HCT116 (cell line): ENCODE data around the gene AP1AR. TPM values are rescaled to one million over a fixed set of nuclear protein-coding genes. Genes with fewer than 3 reads are reported as not detected.

ENCODE experiments used
- ATAC-seq: fragments of 200-7000 bp; cut with Tn5 transposase; 2 replicates; pipeline ENCODE4 v1.9.1; 2020; ENCODE audit warnings: mild to moderate bottlenecking, moderate library complexity
- BruUV-seq: library from RNA; stranded (reverse); fragments of 400-500 nt; replicated peaks from 2 replicates; lab custom pipeline; 2021; lab: Mats Ljungman, UMichigan
- CTCF ChIA-PET: fragments of 300-600 bp; sonication (Branson Sonifier 250); formaldehyde crosslinking; loops from one replicate; lab custom pipeline; 2021; ENCODE audit warnings: antibody characterized with exemption; lab: Charles Lee
- POLR2A ChIA-PET: fragments of 300-600, 350-600 bp; sonication (Branson Sonifier 250); formaldehyde crosslinking; loops from one replicate; lab custom pipeline; 2021; ENCODE audit warnings: antibody characterized with exemption; lab: Charles Lee
- RAD21 ChIA-PET, 2 experiments: fragments of 300-600 bp; sonication (Branson Sonifier 250); formaldehyde crosslinking; loops; one replicate each; lab custom pipeline; 2023; ENCODE audit warnings: low total read pairs in 2 of 2; ENCODE audit not compliant: uncharacterized antibody in 2 of 2, unreplicated experiment in 2 of 2, low non-redundant PET in 1 of 2; lab: Charles Lee
- DNase-seq: peaks from one replicate; pipeline ENCODE4 v3.0.0-alpha.2; 2010; ENCODE audit warnings: low read depth, low spot score
- H2AFZ ChIP-seq: fragments of 200-600 bp; shearing (Covaris generic), sonication (generic); 2 replicates; pipeline ENCODE4 v1.6.1; 2017; ENCODE audit warnings: low read depth, mixed run types, mixed read lengths, antibody characterized with exemption, low read length; ENCODE audit not compliant: poor library complexity, severe bottlenecking
- H3K27ac ChIP-seq: 2 replicates; pipeline ENCODE4 v1.5.1; 2012; ENCODE audit warnings: low read depth, low read length
- H3K27me3 ChIP-seq: fragments of 200-600 bp; sonication (generic); 2 replicates; pipeline ENCODE4 v1.6.1; 2016; ENCODE audit warnings: mixed run types, low read length, mixed read lengths; ENCODE audit not compliant: insufficient read depth
- H3K36me3 ChIP-seq, 2 experiments: fragments of 200-500 bp in 1 of 2; fragments of 200-600 bp in 1 of 2; sonication (Bioruptor generic) in 1 of 2; sonication (generic) in 1 of 2; 2 replicates each; pipeline versions ENCODE4 v1.5.1 to v1.6.1; 2014 to 2016; ENCODE audit warnings: low read length in 2 of 2, inconsistent platforms in 1 of 2, mixed read lengths in 1 of 2, mixed run types in 1 of 2; ENCODE audit not compliant: insufficient read depth in 2 of 2, control insufficient read depth in 1 of 2
- H3K4me1 ChIP-seq, 2 experiments: fragments of 200-600 bp in 1 of 2; sonication (generic) in 1 of 2; 2 replicates each; pipeline versions ENCODE4 v1.5.1 to v1.6.1; 2012 to 2017; ENCODE audit warnings: low read length in 2 of 2, inconsistent platforms in 1 of 2, mild to moderate bottlenecking in 1 of 2, mixed read lengths in 1 of 2, mixed run types in 1 of 2, moderate library complexity in 1 of 2; ENCODE audit not compliant: insufficient read depth in 2 of 2, control insufficient read depth in 1 of 2
- H3K4me2 ChIP-seq: fragments of 200-600 bp; sonication (generic); 2 replicates; pipeline ENCODE4 v1.6.1; 2017; ENCODE audit warnings: mixed run types, low read length, mixed read lengths
- H3K4me3 ChIP-seq, 2 experiments: fragments of 200-600 bp in 1 of 2; sonication (generic) in 1 of 2; replicated peaks in 1 of 2; 2 replicates each; pipeline ENCODE4 v1.5.1; 2011 to 2016; ENCODE audit warnings: low read length in 2 of 2, control low read depth in 1 of 2, low read depth in 1 of 2, mild to moderate bottlenecking in 1 of 2, mixed read lengths in 1 of 2, mixed run types in 1 of 2
- H3K79me2 ChIP-seq: fragments of 200-600 bp; sonication (generic); 2 replicates; pipeline ENCODE4 v1.6.1; 2017; ENCODE audit warnings: mild to moderate bottlenecking, mixed run types, low read length, moderate library complexity, mixed read lengths; ENCODE audit not compliant: insufficient read depth
- H3K9ac ChIP-seq: fragments of 200-600 bp; sonication (generic); 2 replicates; pipeline ENCODE4 v1.6.1; 2016; ENCODE audit warnings: low read length, mixed read lengths
- H3K9me2 ChIP-seq: fragments of 200-600 bp; sonication (generic), shearing (Covaris generic); 2 replicates; pipeline ENCODE4 v1.6.1; 2017; ENCODE audit warnings: mixed run types, mild to moderate bottlenecking, moderate library complexity; ENCODE audit not compliant: insufficient read depth
- H3K9me3 ChIP-seq, 2 experiments: fragments of 200-500 bp in 1 of 2; fragments of 200-600 bp in 1 of 2; sonication (Bioruptor generic) in 1 of 2; sonication (generic) in 1 of 2; 2 replicates each; pipeline ENCODE4 v1.6.1; 2014 to 2017; ENCODE audit warnings: low read length in 2 of 2, mixed read lengths in 2 of 2, inconsistent platforms in 1 of 2, low read depth in 1 of 2, mild to moderate bottlenecking in 1 of 2, mixed run types in 1 of 2, moderate library complexity in 1 of 2; ENCODE audit not compliant: control insufficient read depth in 1 of 2, insufficient read depth in 1 of 2
- H4K20me1 ChIP-seq: fragments of 200-600 bp; sonication (generic), shearing (Covaris generic); 2 replicates; pipeline ENCODE4 v1.6.1; 2017; ENCODE audit warnings: mixed run types, mild to moderate bottlenecking, moderate library complexity; ENCODE audit not compliant: insufficient read depth
- CBX3 ChIP-seq: IDR thresholded peaks from 2 replicates; pipeline ENCODE4 v1.6.1; 2012; ENCODE audit warnings: low read depth
- CEBPB ChIP-seq: IDR thresholded peaks from 2 replicates; pipeline ENCODE4 v1.6.1; 2012; ENCODE audit warnings: low read depth
- EZH2phosphoT487 ChIP-seq: fragments of 200-600 bp; IDR thresholded peaks from 2 replicates; pipeline ENCODE4 v1.6.1; 2018; ENCODE audit warnings: antibody characterized with exemption, borderline replicate concordance
- FOSL1 ChIP-seq: IDR thresholded peaks from 2 replicates; pipeline ENCODE4 v1.6.1; 2012; ENCODE audit warnings: low read depth
- JUND ChIP-seq: IDR thresholded peaks from 2 replicates; pipeline ENCODE4 v1.6.1; 2012
- POLR2A ChIP-seq: IDR thresholded peaks from 2 replicates; pipeline ENCODE4 v1.7.0; 2011; ENCODE audit warnings: borderline replicate concordance; ENCODE audit not compliant: insufficient read depth, insufficient read length; ENCODE audit errors: extremely low read depth
- SP1 ChIP-seq: IDR thresholded peaks from 2 replicates; pipeline ENCODE4 v1.6.1; 2012; ENCODE audit warnings: low read depth
- TCF7L2 ChIP-seq: IDR thresholded peaks from 2 replicates; pipeline ENCODE4 v1.7.0; 2011; ENCODE audit warnings: borderline replicate concordance, inconsistent platforms; ENCODE audit not compliant: insufficient read depth, insufficient read length; ENCODE audit errors: extremely low read depth
- YY1 ChIP-seq: IDR thresholded peaks from 2 replicates; pipeline ENCODE4 v1.6.1; 2011; ENCODE audit warnings: low read length, low read depth, moderate library complexity, mild to moderate bottlenecking; ENCODE audit not compliant: insufficient replicate concordance; ENCODE audit errors: extremely low read depth
- ZFX ChIP-seq: fragments of 450-650 bp; IDR thresholded peaks from 2 replicates; pipeline ENCODE4 v1.6.1; 2017
- intact Hi-C: fragments of 100-400 bp; cut with micrococcal nuclease; formaldehyde crosslinking; loops from 2 replicates; pipeline ENCODE4 v1.10.0; 2022
- total RNA-seq: library from RNA; stranded (reverse); gene quantifications from one replicate; pipeline ENCODE4 v1.2.1, GENCODE V29; 2021; ENCODE audit not compliant: unreplicated experiment
- TF ChIP-seq, protein P1 (sequence below): IDR thresholded peaks from 2 replicates; pipeline ENCODE4 v1.6.1; 2012
- TF ChIP-seq, protein P2 (sequence below): IDR thresholded peaks from 2 replicates; pipeline ENCODE4 v1.6.1; 2012; ENCODE audit warnings: low read depth
- TF ChIP-seq, protein P3 (sequence below), 3 experiments: fragments of 200-600 bp in 1 of 3; sonication (generic) in 1 of 3; IDR thresholded peaks in 2 of 3; conservative IDR thresholded peaks in 1 of 3; 2 replicates each; pipeline ENCODE4 v1.5.1; 2012 to 2017; ENCODE audit warnings: low read depth in 2 of 3, low read length in 2 of 3, antibody characterized with exemption in 1 of 3, borderline replicate concordance in 1 of 3, control low read depth in 1 of 3, mild to moderate bottlenecking in 1 of 3, mixed read lengths in 1 of 3, mixed run types in 1 of 3, moderate library complexity in 1 of 3; ENCODE audit not compliant: insufficient read depth in 1 of 3
- TF ChIP-seq, protein P4 (sequence below): IDR thresholded peaks from 2 replicates; pipeline ENCODE4 v1.6.1; 2012

Gene AP1AR
- total RNA-seq, 1 experiment from 2014 or later = 56.7 TPM

DNA sequence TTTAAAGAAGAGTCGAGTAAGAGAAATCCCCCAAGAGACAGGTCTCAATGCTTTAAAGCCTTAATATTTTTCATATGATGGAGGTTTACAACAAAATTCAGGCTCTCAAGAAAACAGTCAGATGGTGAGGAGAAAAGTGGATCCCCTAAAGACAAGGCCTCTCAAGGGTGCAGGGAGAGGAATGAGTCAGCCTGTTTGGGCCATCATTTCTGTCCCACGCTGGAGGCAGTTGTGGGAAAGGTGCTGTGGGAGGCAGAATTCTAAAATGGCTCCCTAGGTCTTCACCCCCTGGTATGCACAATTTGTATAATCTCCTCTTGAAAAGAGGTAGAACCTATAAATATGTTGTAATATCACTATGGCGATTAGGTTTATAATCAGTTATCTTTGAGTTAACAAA lies 58.8 kb downstream of the AP1AR start:
- RAD21 ChIA-PET = no interaction called here
- POLR2A ChIA-PET = no interaction called here

More for the DNA sequence above, 58.8 kb downstream of the AP1AR start:
- BruUV-seq = no TSS peak
- CTCF ChIA-PET = no interaction called here
- Histone ChIP-seq H4K20me1 (no peaks in the 10 kb centered on the region), H3K4me2 (no peak overlapping the region), H3K79me2 (peaks cover 3% of the 10 kb centered on the region), H3K4me1 (peaks cover 5 to 10% of the 10 kb centered on the region in 2 experiments; a peak in 3 of 4 replicates), H3K9me3 (no peaks in the 10 kb centered on the region), H3K9ac (no peak overlapping the region), H3K4me3 (no peak overlapping the region), H3K36me3 (no peaks in the 10 kb centered on the region), H3K9me2 (no peaks in the 10 kb centered on the region), H3K27me3 (no peaks in the 10 kb centered on the region), H3K27ac (no peak overlapping the region), H2AFZ (no peak overlapping the region)
- ATAC-seq = no peak
- intact Hi-C loops = no loop called here
- DNase-seq = no peak
- TF ChIP-seq FOSL1 (no peak), SP1 (no peak), YY1 (no peak), CBX3 (no peak), EZH2phosphoT487 (no peak), TCF7L2 (no peak), POLR2A (no peak), CEBPB (no peak), JUND (no peak), ZFX (no peak)
- TF ChIP-seq, protein P1, sequence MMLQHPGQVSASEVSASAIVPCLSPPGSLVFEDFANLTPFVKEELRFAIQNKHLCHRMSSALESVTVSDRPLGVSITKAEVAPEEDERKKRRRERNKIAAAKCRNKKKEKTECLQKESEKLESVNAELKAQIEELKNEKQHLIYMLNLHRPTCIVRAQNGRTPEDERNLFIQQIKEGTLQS = no peak
- TF ChIP-seq, protein P2, sequence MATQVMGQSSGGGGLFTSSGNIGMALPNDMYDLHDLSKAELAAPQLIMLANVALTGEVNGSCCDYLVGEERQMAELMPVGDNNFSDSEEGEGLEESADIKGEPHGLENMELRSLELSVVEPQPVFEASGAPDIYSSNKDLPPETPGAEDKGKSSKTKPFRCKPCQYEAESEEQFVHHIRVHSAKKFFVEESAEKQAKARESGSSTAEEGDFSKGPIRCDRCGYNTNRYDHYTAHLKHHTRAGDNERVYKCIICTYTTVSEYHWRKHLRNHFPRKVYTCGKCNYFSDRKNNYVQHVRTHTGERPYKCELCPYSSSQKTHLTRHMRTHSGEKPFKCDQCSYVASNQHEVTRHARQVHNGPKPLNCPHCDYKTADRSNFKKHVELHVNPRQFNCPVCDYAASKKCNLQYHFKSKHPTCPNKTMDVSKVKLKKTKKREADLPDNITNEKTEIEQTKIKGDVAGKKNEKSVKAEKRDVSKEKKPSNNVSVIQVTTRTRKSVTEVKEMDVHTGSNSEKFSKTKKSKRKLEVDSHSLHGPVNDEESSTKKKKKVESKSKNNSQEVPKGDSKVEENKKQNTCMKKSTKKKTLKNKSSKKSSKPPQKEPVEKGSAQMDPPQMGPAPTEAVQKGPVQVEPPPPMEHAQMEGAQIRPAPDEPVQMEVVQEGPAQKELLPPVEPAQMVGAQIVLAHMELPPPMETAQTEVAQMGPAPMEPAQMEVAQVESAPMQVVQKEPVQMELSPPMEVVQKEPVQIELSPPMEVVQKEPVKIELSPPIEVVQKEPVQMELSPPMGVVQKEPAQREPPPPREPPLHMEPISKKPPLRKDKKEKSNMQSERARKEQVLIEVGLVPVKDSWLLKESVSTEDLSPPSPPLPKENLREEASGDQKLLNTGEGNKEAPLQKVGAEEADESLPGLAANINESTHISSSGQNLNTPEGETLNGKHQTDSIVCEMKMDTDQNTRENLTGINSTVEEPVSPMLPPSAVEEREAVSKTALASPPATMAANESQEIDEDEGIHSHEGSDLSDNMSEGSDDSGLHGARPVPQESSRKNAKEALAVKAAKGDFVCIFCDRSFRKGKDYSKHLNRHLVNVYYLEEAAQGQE = no peak
- TF ChIP-seq, protein P3, sequence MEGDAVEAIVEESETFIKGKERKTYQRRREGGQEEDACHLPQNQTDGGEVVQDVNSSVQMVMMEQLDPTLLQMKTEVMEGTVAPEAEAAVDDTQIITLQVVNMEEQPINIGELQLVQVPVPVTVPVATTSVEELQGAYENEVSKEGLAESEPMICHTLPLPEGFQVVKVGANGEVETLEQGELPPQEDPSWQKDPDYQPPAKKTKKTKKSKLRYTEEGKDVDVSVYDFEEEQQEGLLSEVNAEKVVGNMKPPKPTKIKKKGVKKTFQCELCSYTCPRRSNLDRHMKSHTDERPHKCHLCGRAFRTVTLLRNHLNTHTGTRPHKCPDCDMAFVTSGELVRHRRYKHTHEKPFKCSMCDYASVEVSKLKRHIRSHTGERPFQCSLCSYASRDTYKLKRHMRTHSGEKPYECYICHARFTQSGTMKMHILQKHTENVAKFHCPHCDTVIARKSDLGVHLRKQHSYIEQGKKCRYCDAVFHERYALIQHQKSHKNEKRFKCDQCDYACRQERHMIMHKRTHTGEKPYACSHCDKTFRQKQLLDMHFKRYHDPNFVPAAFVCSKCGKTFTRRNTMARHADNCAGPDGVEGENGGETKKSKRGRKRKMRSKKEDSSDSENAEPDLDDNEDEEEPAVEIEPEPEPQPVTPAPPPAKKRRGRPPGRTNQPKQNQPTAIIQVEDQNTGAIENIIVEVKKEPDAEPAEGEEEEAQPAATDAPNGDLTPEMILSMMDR (IDR thresholded peaks at IDR 0.05 in 2 of 3, conservative IDR thresholded peaks at IDR 0.05 in 1 of 3; ENCODE audit: borderline replicate concordance in 1 of 3, insufficient read depth in 1 of 3, low read depth in 2 of 3, low read length in 2 of 3) = no peak
- TF ChIP-seq, protein P4, sequence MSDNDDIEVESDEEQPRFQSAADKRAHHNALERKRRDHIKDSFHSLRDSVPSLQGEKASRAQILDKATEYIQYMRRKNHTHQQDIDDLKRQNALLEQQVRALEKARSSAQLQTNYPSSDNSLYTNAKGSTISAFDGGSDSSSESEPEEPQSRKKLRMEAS = no peak
